ENCODE measurements around the gene KLHL6. TPM values are rescaled to one million over a fixed set of nuclear protein-coding genes. Genes with fewer than 3 reads are reported as not detected.

KLHL6 gene
- total RNA-seq, 1 experiment from 2014 or later: not detected

- Histone ChIP-seq H2BK120ac (ENCODE audit: low read depth, low read length, poor library complexity, severe bottlenecking) (no peak overlapping the region), H3K4ac (ENCODE audit: low read depth, low read length) (no peak overlapping the region), H4K8ac (replicated peaks; ENCODE audit: insufficient read length, low read depth, low read length) (no peak overlapping the region), H3K23me2 (ENCODE audit: insufficient read length, low read depth, low read length, poor library complexity, severe bottlenecking) (no peaks in the 10 kb centered on the region), H3K23ac (ENCODE audit: insufficient read length, low read depth, low read length) (no peak overlapping the region), H2BK5ac (ENCODE audit: insufficient read length, low read length) (no peak overlapping the region), H3K4me2 (ENCODE audit: insufficient read depth, insufficient read length, low read length) (no peak overlapping the region), H2AFZ (ENCODE audit: low read length) (no peak overlapping the region), H3K27ac (ENCODE audit: insufficient read length, low read depth, low read length) (no peak overlapping the region), H3K27me3 (ENCODE audit: insufficient read depth, low read length) (no peaks in the 10 kb centered on the region), H3K18ac (ENCODE audit: insufficient read length, low read depth, low read length) (no peak overlapping the region), H2BK15ac (ENCODE audit: low read depth, low read length) (no peak overlapping the region; the same call in 1 of the 2 replicates), H2AK5ac (ENCODE audit: insufficient read length, low read length) (no peak overlapping the region), H3K56ac (ENCODE audit: insufficient read length, low read depth, low read length) (no peak overlapping the region), H3K9me3 (ENCODE audit: control insufficient read depth, low read depth, low read length) (no peaks in the 10 kb centered on the region), H3T11ph (ENCODE audit: low read length) (no peak overlapping the region), H2BK20ac (ENCODE audit: low read depth, low read length, poor library complexity, severe bottlenecking) (no peak overlapping the region), H2BK12ac (ENCODE audit: insufficient read length, low read depth, low read length) (no peak overlapping the region), H4K5ac (ENCODE audit: insufficient read length, low read depth, low read length) (no peak overlapping the region), H3K14ac (ENCODE audit: insufficient read depth, low read length) (no peak overlapping the region), H3K79me1 (ENCODE audit: insufficient read depth, low read depth, low read length, poor library complexity, severe bottlenecking) (no peaks in the 10 kb centered on the region), H3K9ac (ENCODE audit: extremely low read depth, insufficient read length, low read length) (no peak overlapping the region), H4K91ac (ENCODE audit: insufficient read length, low read depth, low read length) (no peak overlapping the region), H3K4me1 (ENCODE audit: insufficient read depth, low read length) (no peaks in the 10 kb centered on the region), H3K79me2 (ENCODE audit: insufficient read depth, low read length) (no peaks in the 10 kb centered on the region), H4K20me1 (ENCODE audit: control insufficient read depth, insufficient read depth, insufficient read length) (no peaks in the 10 kb centered on the region)
- Mint-ChIP-seq H3K27ac (no peak overlapping the region; a peak in 1 of 7 replicates), H3K36me3 (ENCODE audit: insufficient read depth in 1 of 3, low read depth in 3 of 3) (no peaks in the 10 kb centered on the region), H3K4me3 (no peak overlapping the region), H3K27me3 (ENCODE audit: low read depth) (no peaks in the 10 kb centered on the region), H3K4me1 (peaks cover 14 to 17% of the 10 kb centered on the region in 2 experiments), H3K9me3 (no peaks in the 10 kb centered on the region)
- TF ChIP-seq, protein P1, sequence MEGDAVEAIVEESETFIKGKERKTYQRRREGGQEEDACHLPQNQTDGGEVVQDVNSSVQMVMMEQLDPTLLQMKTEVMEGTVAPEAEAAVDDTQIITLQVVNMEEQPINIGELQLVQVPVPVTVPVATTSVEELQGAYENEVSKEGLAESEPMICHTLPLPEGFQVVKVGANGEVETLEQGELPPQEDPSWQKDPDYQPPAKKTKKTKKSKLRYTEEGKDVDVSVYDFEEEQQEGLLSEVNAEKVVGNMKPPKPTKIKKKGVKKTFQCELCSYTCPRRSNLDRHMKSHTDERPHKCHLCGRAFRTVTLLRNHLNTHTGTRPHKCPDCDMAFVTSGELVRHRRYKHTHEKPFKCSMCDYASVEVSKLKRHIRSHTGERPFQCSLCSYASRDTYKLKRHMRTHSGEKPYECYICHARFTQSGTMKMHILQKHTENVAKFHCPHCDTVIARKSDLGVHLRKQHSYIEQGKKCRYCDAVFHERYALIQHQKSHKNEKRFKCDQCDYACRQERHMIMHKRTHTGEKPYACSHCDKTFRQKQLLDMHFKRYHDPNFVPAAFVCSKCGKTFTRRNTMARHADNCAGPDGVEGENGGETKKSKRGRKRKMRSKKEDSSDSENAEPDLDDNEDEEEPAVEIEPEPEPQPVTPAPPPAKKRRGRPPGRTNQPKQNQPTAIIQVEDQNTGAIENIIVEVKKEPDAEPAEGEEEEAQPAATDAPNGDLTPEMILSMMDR (conservative IDR thresholded peaks at IDR 0.05): no peak
- WGBS (ENCODE audit: extremely low coverage, insufficient read length, low lambda C conversion rate): no CpG with 5 or more reads among the region's 7 CpGs
- DNase-seq: no peak
Measured at GRCh38 chr3:183584246-183584913, 28.9 kb upstream of the KLHL6 start.

All from H9 (cell line).